Mucosa of gallbladder (tissue), 1 donor: ENCODE results near the gene CCDC191. TPM values are rescaled to one million over a fixed set of nuclear protein-coding genes. Genes with fewer than 3 reads are reported as not detected.

Experiments
- DNase-seq: peaks from one replicate; pipeline ENCODE4 v3.0.0-alpha.2; 2020; ENCODE audit warnings: low spot score
- total RNA-seq: library from RNA; stranded (reverse); gene quantifications from one replicate; pipeline ENCODE4 v1.2.1, GENCODE V29; 2021
- donor health status: DM: no; HTN: no; CAD: no.

The CCDC191 gene
- total RNA-seq, 1 donor from 2014 or later, result 7.2 TPM

DNA sequence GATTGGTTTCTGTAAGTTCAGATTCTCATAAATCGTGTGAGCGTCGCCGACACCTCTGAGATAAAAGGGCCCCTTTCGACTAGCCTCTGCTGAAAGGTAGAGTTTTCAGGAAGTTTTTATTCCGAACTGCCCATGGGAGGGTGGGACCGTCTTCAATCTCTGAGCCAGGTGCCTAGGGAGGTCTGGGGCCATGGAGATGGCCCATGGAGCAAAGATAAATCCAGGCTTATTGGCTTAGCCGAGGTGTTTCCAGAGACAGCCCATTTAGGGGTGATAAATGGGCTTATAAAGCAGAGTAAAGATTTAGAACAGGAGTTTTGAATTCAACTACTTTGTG lies 653 bp upstream of the CCDC191 start:
- DNase-seq, result no peak

DNA sequence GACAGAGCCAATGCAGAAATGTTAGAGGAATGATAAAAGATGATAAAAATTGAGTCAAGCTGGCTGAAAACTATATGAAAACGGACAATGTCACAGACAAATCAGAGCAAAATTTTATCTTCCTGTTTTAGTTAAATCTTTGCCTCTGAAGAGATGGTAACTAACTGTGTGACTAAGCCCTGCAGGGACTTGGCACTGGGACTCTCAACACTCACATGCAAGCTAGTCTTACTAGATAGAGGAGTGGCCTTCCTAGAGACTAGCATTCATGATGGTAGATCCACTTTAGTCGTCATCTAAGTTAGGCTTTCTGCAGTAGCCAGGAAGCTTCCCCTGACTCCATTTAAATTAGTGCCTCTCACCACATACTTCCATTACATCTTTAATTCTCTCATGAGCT lies 4.1 kb downstream of the CCDC191 start:
- DNase-seq, result no peak

GRCh38 chr3:114043205-114043604 lies 13.1 kb downstream of the CCDC191 start:
- DNase-seq, result no peak

- DNase-seq, result no peak
Observed at GRCh38 chr3:114035896-114036295, 20.4 kb downstream of the CCDC191 start.

DNA sequence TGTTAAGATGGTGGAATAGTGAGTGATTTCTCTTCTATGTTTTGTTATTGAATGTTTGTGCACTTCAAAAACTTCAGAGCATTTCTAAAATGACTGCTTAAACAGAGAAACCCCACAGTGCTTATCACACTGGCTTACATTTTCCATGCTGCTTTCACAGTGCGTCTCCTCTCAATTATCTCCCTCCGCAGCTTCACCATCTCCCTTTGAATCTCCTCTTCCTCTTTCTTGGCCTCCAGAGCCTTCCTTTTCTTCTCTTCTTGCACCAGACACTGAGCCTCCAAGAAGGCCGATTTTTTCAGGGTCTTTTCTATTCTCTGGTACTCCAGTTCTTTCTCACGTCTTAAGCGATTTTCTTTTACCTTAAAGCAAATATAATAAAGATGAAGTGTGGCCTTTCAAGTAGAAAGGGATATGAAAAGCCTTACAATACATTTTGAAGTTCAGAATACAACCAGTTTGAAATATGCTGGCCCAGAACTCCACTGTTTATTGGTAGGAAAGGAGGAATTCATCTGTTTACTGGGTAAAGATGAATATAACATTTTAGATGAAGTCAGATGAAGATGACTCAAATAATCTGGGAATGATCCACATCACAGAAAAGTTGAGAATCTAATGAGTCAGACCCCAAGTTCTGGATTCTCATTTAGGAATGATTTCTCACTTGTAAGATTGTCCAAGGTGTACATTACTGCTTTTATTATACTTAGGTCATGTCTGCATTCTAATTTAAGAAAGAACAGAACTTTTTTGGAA lies 21.4 kb downstream of the CCDC191 start:
- DNase-seq, result no peak

DNA sequence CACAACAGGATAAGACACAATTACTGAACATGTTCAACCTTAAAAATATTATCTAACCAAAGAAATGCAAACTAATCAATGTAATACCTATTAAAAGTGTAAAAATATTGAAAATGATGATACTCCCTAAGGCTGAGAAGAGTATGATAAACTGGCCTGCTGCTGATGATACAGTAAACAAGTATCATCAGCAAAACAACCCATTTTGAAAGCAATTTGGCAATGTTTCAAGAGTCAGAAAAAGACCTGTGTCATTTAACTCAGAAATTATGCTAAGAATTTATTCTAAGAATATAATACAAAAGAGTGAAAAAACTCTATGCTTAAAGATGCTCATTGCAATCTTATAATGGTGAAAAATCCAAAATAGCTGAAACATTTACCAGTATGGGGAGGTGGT lies 22.1 kb downstream of the CCDC191 start:
- no peak for DNase-seq

GRCh38 chr3:114033721-114034120 lies 22.6 kb downstream of the CCDC191 start:
- DNase-seq, result no peak

GRCh38 chr3:114026331-114026730 lies 30.0 kb downstream of the CCDC191 start:
- no peak for DNase-seq

DNA sequence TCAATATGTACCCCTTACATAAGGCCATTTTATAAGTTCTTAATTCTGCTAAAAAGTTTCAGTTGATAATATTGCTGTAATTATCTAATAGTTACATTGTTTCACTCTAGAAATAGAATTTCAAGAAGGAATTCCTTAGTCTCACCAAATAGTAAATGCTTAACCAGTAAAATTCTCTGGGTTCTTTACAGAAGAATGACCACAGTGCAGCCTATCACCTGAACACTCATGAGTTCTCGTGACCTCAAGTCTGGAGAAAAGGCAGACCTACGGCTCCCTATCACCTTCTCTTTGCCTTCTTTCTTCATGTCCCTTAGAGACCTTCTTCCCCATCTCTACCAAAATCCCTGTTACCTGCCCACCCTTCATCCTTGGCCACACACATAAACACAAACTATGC lies 30.9 kb downstream of the CCDC191 start:
- DNase-seq, result no peak

DNA sequence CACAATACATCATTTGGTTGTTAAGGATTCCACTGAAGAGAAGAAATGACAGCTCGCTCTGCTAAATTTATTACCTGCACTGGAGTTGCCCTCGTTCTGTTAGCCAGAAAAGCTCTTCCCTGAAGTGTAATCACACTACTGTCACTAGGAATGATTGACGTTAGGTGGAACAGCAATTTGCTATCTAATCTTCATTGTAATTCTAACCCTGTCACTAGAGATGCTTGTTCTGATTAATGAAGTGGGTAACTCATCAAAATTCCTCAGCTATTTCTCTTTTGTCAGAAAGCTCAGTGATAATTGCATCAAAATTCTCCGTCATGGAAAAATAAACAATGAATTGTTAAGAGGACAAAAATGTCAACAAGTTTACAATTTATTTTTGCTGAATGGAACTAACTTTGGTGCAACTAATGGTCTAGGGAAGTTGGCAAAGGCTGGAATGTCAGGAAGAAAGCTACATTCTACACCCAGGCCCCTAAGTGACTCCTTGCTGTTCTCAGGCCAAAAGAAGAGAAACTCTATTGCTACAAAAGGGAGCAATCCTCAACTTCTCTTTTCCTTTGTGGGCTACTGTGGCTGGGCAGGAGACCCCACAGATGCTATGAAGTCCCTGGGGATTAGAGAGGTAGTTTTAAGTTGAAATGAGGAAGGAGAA lies 34.1 kb downstream of the CCDC191 start:
- no peak for DNase-seq

GRCh38 chr3:114020907-114021306 lies 35.4 kb downstream of the CCDC191 start:
- DNase-seq, result no peak

GRCh38 chr3:114019486-114019885 lies 36.8 kb downstream of the CCDC191 start:
- DNase-seq, result no peak

- DNase-seq, result peak; percentile 37
Observed at GRCh38 chr3:114014211-114014610, 42.1 kb downstream of the CCDC191 start.

GRCh38 chr3:114011059-114011797 lies 45.1 kb downstream of the CCDC191 start:
- no peak for DNase-seq

- DNase-seq, result no peak
Observed at GRCh38 chr3:114005481-114005880, 50.8 kb downstream of the CCDC191 start.

DNA sequence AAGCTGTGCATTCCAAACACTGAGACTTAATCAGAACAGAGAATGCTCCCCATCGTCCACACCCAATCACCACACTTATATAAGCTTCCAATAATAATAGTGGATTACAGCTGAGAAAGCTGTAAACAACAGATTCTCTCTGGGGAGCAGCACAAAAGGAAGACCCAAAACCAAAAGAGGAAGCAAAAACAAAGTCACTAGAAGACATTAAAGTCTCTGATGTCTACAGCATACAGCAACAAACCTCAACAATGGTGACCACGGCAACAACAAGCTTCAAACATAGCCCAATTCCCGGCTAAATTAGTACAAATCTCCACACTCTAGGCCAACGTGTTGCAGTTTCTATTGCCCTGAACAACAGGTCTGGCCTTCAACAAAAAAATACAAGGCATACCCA lies 70.8 kb downstream of the CCDC191 start:
- DNase-seq, result no peak

- no peak for DNase-seq
Observed at GRCh38 chr3:113983544-113983943, 72.8 kb downstream of the CCDC191 start.

DNA sequence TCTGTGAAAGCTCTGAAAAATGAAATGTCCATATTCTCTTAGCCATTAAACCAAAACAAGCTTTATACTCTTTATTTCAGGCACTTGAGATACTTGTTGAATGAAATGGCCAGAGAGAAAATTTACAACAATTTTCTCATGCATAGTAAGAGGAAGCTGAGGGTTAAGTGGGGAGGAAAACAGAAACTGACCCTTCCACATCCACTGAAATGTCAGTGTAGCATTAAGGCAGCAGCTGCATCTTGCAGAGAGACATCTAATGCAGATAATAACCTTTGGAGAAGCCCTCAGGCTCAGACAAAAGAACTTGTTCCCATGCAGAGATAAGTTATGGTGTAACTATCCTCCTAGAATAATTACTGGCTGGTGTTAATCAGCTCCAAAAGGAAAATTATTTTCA lies 74.5 kb downstream of the CCDC191 start:
- no peak for DNase-seq

GRCh38 chr3:113979916-113980315 lies 76.4 kb downstream of the CCDC191 start:
- DNase-seq, result no peak

- DNase-seq, result no peak
Observed at GRCh38 chr3:113977822-113978221, 78.5 kb downstream of the CCDC191 start.

DNA sequence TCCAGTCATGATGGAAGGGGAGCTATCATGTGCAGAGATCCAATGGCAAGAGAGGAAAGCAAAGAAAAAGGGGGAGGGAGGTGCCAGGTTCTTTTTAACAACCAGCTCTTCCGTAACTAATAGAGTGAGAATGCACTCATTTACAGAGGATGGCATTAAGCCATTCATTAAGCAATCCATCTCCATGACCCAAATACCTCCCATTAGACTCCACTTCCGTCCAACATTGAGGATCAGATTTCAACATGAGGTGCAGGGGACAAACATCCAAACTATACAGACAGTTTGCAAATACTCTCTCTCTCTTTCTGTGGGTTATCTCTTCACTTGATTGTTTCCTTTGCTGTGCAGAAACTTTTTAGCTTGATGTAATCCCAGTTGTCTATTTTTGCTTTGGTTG lies 87.3 kb downstream of the CCDC191 start:
- no peak for DNase-seq

- no peak for DNase-seq
Observed at GRCh38 chr3:113966172-113966571, 90.2 kb downstream of the CCDC191 start.

DNA sequence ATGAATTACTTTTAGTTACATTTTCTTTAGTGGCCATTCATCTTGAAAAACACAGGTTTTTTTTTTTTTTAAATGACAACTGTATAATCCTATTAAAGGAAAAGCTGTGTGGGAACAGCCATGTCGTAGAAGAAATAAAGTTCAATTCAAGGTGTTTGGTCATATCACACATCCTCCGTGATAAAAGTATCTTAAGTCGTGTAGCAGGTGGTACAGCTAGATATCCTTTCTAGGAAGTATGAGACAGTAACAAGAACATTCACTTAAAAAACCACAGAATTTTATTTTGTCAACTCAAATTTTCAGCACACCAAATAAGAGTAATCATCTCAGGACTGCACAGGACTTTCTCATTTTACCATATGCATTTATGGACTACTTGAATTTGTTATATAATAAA lies 92.4 kb downstream of the CCDC191 start:
- DNase-seq, result no peak
